HG03460 (cell line): Measurements from ENCODE around the gene AGFG1.
A peak's percentile ranks its signal among the peaks of the same experiment; 100 is the strongest.

Experiments used
- ATAC-seq: cut with Tn5 transposase; IDR thresholded peaks from one replicate; pipeline ENCODE4 v1.9.1; 2021; ENCODE audit not compliant: unreplicated experiment

AGFG1 gene

GRCh38 chr2:227460833-227461232 lies 11.1 kb upstream of the AGFG1 start:
- ATAC-seq = no peak

- ATAC-seq = peak; percentile 13
These were observed 10.0 kb upstream of the AGFG1 start for GRCh38 chr2:227461811-227462461.

DNA sequence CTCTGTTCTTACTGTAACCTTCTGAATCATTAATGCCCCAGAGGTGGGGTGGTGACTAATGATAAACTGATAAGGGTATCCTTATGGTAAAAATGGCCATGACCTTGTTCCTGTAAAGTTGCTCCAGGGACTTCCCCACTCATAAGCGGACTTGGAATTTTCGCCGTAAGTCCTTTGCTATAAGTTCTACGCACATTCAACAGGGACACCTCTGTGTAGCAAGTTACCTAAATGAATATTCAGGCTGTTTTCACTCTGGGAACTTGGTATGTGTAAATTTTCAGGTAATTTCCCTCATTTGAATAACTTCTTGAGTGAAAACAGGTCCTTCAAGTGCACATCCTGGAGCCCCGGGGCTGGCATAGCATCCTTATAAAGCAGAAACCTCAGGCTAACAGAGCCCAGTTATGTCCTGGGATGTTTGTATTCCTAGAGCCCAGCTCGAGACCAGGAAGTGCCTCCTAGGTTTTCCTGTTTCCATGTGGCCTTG lies 9.4 kb upstream of the AGFG1 start:
- ATAC-seq = peak; percentile 62

DNA sequence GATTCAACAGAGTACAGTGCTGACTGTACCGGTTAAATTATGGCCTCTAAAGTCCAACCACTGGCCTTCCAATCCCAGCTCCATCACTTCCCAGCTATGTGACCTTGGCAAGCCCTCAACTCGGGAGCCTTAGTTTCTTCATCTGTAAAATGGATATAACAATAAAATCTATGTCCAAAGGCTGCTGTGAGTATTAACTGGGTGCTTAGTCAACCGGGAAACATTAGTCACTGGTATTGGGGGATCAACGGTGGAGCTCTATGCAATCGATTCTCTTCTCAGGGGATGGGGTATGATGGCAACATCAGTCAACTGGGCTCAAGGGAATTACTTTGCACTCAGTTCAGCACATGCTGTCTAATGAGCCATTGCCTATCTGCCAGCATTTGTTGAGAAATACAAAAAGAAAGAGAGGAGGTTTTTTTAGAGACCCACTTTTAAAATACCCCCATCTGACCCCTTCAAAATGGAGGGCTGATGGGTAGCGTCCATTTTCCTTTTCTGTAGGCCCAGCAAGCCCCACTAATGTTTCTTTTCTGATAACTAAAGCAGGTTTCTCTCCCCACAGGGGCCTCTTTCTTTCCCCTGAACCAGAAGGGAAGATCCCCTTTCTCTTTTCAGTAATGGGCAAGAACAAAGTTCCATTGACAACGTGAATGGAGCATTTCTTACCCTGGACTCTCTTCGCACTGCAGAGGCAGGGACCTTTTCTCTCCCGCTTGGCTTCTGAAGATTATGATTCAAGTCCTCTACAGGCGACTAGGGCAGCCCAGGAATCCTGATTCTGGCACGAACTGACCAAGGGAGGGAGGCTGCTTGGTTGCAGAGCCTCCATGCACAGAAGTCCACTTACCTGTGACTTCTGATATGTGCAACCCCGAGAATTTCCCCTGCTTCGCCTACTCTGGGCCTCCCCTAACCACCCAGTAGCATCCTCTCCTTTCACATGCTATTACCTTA lies 8.7 kb upstream of the AGFG1 start:
- no peak for ATAC-seq

DNA sequence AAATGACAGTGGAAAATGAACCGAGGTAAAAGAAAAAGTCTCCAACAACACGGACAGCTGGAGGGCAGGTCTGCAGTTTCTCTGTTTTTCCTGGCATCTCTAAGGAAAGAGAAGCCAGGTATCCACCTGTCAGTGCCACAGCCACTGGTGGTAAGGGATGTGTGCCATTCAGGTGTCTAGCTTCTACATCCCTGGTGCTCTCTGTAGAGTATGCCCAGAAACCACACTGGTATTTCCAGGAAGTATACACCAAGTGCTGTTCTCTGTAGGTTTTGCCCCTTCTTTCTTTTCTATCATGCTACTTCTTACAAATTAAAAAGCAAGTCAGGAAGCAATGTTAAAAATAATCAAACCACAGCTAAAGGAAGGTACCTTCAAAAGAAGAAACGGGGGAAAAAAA lies 7.6 kb upstream of the AGFG1 start:
- ATAC-seq = no peak

- ATAC-seq = no peak
These were observed 7.1 kb upstream of the AGFG1 start for GRCh38 chr2:227464851-227465250.

GRCh38 chr2:227466887-227467600 lies 4.9 kb upstream of the AGFG1 start:
- ATAC-seq = no peak

- no peak for ATAC-seq
These were observed 544 bp upstream of the AGFG1 start for GRCh38 chr2:227471412-227471811.

- peak; percentile 67 for ATAC-seq
These were observed 537 bp downstream of the AGFG1 start for GRCh38 chr2:227472265-227473121.

DNA sequence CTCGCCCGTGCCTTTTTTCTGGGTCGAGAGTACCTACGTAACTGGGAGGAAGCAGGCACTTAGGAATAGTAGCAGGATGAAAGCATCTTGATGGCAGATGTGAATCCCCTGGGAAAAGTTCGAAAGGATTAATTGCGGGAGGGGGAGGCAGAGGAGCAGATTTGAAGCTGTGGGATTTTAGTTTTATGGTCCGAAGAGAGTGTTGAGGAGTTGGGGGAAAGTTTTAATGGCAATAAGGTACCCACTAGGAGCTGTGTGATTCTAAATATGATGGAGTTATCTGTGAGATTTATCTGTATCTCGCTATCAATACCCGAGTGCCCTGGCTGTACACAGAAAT lies 1.1 kb downstream of the AGFG1 start:
- no peak for ATAC-seq

DNA sequence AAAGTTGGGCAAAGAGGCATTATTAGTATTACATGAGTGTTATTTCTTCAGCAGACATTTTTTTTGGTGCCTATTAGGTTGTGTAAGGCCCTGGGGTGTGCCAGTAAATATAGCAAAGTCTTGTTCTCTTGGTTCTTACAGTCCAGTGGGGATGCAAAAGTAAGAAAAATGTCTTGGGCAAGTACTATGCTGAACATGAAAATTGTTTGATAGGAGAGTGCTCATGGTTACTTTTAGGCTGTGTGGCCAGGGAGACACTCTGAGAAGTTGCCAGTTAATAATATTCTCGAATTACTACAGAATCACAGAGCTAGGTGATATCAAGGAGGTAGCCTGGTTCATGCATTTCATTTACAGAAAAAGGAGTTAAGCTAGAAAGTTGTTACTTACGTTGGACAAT lies 1.9 kb downstream of the AGFG1 start:
- no peak for ATAC-seq

- ATAC-seq = no peak
These were observed 2.5 kb downstream of the AGFG1 start for GRCh38 chr2:227474410-227474809.

GRCh38 chr2:227477291-227477690 lies 5.3 kb downstream of the AGFG1 start:
- no peak for ATAC-seq

DNA sequence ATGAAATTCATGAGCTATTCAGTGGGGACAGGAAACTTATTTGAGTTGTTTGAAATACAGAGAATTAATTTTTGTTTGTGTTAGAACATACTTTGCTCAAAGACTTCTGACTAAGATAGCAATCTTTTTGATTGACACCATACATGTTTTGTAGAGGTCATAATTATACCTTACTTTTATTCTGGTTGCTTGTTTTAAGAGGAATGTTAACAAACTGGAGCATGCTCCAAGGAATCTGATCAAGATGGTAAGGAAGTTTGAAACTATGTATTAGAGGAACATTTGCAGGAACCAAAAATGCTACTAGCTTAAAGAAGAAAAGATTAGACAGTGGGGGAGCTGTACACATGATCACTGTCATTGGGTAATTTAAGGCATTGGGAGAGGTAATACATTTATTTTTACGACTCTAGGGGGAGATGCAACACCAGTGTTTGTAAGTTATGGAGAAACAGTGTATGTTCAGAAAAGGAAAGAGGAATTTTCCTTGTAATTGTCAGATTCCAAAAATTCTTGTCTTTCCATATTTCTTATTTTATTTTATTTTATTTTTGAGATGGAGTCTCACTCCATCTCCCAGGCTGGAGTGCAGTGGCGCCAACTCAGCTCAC lies 8.0 kb downstream of the AGFG1 start:
- ATAC-seq = peak; percentile 32

GRCh38 chr2:227480528-227480927 lies 8.6 kb downstream of the AGFG1 start:
- peak; percentile 37 for ATAC-seq

DNA sequence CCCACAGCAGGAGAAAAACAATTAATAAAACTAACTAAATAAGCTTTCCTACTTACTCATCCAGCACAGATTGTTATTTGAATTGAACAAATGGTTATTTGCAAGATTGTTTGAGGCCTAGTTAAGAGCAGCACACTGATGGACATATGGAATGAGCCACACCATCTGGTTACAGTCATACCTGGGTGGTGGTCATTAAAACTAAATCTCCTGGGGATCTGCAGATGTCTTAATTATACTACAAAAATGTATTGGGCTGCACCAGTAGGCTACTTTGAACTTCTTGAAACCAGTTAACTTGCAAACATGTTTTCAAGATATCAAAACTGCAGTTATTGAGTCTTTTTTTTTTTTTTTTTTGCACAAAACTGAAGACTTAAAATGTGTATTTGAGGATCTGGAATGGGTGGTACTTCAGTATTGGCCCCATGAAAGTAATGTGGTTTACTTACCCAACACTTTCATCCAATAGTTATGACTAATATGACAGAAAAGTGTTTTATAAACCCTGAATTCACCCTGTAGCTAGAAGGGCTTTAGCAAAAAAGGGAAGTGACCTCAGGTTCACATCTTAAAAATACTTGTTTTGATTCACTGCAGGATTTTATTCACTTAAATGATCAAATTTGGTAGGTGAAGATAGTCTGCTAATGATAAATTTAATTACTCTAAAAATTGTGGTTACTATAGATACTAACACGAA lies 10.8 kb downstream of the AGFG1 start:
- ATAC-seq = peak; percentile 87

GRCh38 chr2:227485429-227485828 lies 13.5 kb downstream of the AGFG1 start:
- ATAC-seq = no peak

GRCh38 chr2:227486688-227487087 lies 14.7 kb downstream of the AGFG1 start:
- no peak for ATAC-seq

- no peak for ATAC-seq
These were observed 16.1 kb downstream of the AGFG1 start for GRCh38 chr2:227488045-227488444.

- no peak for ATAC-seq
These were observed 19.4 kb downstream of the AGFG1 start for GRCh38 chr2:227491386-227491785.
